GM19240 (cell line): ENCODE results near the gene PPP2R5A.
"Not testable (repeated sequence)": the region's sequence is repeated elsewhere in the genome, so short reads cannot be mapped to it uniquely, and the experiment has no call there.

Experiments
- DNase-seq: peaks from one replicate; pipeline ENCODE4 v3.0.0; 2011; ENCODE audit warnings: low spot score; ENCODE audit not compliant: insufficient read length

The PPP2R5A gene

GRCh38 chr1:212297338-212297737, 12.1 kb downstream of the PPP2R5A start:
- DNase-seq = no peak

DNA sequence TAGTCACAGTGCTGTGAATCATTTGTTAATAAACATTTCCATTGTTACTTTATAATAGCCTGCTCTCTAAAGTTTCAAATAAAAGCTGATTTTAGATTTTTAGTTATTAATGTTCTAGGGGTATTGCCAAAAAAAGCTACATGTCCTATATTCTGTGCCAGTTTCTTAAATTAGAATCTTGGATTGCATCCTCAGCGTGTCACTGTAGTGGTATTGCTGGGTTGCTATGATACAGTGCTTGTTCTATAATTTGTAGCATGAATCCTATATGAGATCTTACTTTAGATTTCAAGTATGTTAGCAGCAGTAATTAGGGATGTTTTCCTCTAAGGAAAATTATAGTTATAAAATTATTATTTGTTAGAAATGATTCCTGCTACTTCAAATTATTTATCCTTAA, 16.4 kb downstream of the PPP2R5A start:
- DNase-seq = no peak

DNA sequence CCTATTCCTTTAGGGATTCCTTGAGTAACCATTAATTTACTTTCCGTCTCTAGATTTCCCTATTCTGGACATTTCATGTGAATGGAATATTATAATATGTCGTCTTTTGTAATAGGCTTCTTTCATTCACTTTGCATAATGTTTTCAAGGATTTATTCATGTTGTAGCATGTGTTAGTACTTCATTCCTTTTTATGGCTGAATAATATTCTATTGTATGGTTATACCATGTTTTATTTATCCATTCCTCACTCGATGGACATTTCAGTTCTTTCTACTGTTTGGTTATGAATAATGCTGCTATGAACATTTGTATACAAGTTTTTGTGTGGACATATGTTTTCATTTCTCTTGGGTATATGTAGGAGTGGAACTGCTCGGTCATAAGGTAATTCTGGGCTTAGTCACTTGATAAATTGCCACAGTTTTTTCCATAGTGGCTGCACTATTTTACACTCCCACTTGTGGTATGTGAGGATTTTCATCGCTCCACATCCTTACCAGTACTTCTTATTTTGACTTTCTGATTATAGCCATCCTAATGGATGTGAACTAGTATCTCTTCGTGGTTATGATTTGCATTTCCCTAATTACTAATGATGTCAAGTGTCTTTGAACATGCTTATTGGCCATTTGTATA, 17.7 kb downstream of the PPP2R5A start:
- DNase-seq = no peak

DNA sequence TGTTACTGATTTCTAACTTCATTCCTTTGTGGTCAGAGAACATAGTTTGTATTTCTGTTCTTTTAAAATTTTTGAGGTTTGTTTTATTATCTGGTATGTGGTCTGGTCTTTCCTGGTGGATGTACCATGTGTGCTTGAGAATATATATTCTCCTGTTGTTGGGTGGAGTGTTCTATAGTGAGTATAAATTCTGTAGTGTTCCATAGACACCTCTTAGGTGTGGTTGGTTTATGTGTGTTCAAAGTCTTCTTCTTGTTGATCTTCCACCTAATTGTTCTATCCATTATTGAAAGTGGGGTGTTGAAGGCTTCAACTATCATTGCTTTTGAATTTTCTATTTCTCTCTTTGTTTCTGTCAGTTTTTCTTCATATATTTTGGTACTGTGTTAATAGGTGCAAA, 20.1 kb downstream of the PPP2R5A start:
- no peak for DNase-seq

GRCh38 chr1:212305984-212306452, 20.8 kb downstream of the PPP2R5A start:
- DNase-seq = not testable (repeated sequence)

- no peak for DNase-seq
These were observed 24.8 kb downstream of the PPP2R5A start for GRCh38 chr1:212309967-212310366.

DNA sequence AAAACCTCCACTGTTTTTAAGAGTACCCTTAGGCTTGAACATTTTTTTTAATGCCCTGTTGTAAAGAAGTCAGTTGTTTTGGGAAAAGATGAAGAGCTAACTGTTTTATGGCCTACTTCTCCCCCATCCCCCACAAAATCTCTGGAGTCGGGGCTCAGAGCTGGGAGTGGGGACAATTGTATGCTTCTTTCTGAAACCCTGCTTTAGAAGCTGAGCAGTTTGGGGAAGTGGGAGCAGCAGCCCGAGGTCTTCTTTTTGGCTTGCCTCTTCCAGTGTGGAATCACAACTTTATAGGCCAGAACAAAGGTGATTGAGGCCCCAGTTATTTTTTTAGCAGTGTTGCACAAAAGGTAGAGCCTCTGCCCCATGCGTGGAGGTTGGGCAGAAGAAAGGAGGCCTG, 25.2 kb downstream of the PPP2R5A start:
- DNase-seq = no peak

DNA sequence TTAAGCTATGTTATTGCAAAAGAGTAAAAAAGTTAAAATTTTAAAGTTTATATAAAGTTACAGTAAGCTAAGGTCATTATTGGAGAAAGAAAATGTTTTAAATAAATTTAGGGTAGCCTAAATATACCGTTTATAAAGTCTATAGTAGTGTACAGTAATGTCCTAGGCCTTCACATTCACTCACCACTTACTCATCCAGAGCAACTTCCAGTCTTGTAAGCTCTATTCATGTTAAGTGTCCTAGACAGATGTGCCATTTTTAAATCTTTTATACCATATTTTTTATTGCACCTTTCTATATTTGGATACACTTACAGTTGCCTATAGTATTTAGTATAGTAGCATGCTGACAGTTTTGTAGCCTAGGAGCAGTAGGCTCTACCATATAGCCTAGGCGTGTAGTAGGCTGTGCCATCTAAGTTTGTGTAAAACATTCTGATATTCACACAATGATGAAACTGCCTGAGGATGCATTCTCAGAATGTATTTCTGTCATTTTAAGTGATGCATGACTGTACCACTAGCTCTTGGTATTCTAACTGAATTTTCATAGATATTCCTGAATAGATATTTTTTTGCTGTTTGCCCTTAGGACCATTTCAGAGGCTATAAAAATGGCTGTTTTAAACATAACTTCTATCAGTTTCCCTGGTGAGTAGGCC, 26.8 kb downstream of the PPP2R5A start:
- no peak for DNase-seq

GRCh38 chr1:212313616-212314015, 28.4 kb downstream of the PPP2R5A start:
- no peak for DNase-seq

DNA sequence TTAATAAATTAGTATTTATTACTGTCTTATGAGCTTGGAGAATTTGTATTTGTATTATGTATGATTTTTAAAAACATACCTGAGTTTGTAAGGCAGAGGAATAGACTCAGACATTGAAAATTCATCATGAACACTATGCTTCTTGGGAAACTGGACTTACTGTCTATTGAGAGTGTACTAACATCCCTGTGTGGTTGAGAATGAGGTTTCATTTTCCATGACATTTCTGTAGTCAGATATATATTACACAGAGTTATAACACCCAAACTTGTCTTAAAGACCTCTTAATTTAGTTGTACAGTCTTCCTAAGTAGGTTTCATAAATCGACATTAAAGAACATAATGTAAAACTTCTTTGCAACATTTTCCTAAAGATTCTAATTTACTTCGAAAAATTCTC, 30.0 kb downstream of the PPP2R5A start:
- DNase-seq = no peak

- DNase-seq = no peak
These were observed 30.7 kb downstream of the PPP2R5A start for GRCh38 chr1:212315907-212316306.

- DNase-seq = no peak
These were observed 32.7 kb downstream of the PPP2R5A start for GRCh38 chr1:212317916-212318315.

DNA sequence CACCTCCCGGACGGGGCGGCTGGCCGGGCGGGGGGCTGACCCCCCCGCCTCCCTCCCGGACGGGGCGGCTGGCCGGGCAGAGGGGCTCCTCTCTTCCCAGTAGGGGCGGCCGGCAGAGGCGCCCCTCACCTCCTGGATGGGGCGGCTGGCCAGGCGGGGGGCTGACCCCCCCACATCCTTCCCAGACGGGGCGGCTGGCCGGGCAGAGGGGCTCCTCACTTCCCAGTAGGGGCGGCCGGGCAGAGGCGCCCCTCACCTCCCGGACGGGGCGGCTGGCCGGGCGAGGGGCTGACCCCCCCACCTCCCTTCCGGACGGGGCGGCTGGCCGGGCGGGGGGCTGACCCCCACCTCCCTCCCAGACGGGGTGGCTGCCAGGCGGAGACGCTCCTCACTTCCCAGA, 35.8 kb downstream of the PPP2R5A start:
- not testable (repeated sequence) for DNase-seq

GRCh38 chr1:212323066-212323465, 37.9 kb downstream of the PPP2R5A start:
- DNase-seq = no peak

DNA sequence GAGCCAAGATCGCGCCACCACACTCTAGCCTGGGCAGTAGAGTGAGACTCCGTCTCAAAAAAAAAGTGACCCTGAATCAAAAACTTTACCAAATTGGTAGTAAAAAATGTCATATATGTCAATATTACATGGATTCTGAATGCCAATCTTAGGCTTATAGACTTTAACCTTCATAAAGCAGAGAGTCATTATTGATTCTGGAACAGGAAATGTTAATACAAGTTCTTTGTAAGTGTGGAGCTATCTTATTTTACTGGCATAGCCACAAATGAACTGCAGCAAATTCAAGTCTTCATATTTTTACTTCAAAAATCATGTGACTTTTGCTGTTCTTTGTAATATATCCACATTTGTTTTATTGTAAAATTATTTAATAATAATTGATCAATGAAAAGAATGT, 41.3 kb downstream of the PPP2R5A start:
- no peak for DNase-seq

- DNase-seq = no peak
These were observed 43.0 kb downstream of the PPP2R5A start for GRCh38 chr1:212328248-212328647.

DNA sequence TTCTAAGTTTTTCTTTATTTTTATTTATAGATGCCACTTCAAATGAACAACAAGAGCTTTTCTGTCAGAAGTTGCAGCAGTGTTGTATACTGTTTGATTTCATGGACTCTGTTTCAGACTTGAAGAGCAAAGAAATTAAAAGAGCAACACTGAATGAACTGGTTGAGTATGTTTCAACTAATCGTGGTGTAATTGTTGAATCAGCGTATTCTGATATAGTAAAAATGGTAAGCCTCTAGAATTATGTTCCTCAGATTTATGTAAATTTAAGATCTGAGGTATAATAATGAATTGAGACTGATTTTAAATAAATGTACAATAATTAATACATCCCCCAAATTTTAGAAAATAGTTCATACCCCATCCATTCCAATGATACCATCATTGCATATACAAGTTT, 43.9 kb downstream of the PPP2R5A start:
- no peak for DNase-seq

- DNase-seq = no peak
These were observed 55.9 kb downstream of the PPP2R5A start for GRCh38 chr1:212341090-212341489.

- DNase-seq = no peak
These were observed 59.7 kb downstream of the PPP2R5A start for GRCh38 chr1:212344905-212345304.

DNA sequence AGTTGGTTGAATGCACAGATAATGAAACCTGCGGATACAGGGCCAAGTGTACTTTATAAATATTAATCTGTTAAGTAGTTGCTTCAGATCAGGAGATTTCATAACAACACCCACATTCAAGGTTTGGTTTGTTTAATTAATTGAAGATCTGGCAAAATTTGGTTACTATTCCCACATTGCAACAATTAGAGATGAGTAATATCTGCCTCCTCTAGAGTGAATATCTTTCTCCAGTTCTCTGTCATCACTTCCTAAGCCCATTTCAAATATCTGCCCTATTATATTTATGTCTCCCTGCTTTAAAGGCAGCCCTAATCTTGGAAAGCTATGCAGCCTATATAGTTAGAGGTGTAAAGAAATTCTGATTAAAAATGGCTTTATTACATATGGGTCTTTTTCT, 61.4 kb downstream of the PPP2R5A start:
- no peak for DNase-seq

GRCh38 chr1:212351588-212352362, 66.6 kb downstream of the PPP2R5A start:
- no peak for DNase-seq

DNA sequence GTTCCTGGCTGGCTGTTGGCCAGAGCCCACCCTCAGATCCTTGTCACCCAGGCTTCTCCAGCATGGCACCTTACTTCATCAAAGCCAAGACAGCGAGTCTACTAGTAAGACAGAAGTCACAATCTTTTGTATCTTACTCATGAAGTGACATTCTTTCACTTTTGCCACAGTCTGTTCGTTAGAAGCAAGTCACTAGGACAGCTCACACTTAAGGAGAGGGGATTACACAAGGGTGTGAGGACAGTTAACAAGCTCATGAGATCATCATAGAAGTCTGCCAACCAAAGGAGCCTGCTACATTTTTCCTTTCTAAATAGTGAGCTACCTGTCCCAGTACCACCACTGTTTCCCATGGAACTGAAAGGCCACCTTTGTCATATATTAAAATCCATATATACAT, 68.0 kb downstream of the PPP2R5A start:
- DNase-seq = no peak
